Gastrocnemius medialis (tissue), 4 donors: ENCODE data around the gene KCNK4.

Source experiments
- POLR2A ChIP-seq, 2 donors: fragments of 450-650 bp; IDR thresholded peaks; one replicate each; pipeline ENCODE4 v1.6.1; 2017; ENCODE audit warnings: antibody characterized with exemption in 2 of 2, mild to moderate bottlenecking in 2 of 2, moderate library complexity in 2 of 2
- TF ChIP-seq, protein P1 (sequence below), 5 experiments: fragments of 450-650 bp in 3 of 5; fragments of 200-600 bp in 2 of 5; sonication (generic) in 2 of 5; IDR thresholded peaks in 4 of 5; conservative IDR thresholded peaks in 1 of 5; 1 replicate in 4 of 5; 2 replicates in 1 of 5; pipeline ENCODE4 v1.5.1; 2016 to 2019; ENCODE audit warnings: antibody characterized with exemption in 5 of 5, mild to moderate bottlenecking in 3 of 5, moderate library complexity in 3 of 5

DNA sequence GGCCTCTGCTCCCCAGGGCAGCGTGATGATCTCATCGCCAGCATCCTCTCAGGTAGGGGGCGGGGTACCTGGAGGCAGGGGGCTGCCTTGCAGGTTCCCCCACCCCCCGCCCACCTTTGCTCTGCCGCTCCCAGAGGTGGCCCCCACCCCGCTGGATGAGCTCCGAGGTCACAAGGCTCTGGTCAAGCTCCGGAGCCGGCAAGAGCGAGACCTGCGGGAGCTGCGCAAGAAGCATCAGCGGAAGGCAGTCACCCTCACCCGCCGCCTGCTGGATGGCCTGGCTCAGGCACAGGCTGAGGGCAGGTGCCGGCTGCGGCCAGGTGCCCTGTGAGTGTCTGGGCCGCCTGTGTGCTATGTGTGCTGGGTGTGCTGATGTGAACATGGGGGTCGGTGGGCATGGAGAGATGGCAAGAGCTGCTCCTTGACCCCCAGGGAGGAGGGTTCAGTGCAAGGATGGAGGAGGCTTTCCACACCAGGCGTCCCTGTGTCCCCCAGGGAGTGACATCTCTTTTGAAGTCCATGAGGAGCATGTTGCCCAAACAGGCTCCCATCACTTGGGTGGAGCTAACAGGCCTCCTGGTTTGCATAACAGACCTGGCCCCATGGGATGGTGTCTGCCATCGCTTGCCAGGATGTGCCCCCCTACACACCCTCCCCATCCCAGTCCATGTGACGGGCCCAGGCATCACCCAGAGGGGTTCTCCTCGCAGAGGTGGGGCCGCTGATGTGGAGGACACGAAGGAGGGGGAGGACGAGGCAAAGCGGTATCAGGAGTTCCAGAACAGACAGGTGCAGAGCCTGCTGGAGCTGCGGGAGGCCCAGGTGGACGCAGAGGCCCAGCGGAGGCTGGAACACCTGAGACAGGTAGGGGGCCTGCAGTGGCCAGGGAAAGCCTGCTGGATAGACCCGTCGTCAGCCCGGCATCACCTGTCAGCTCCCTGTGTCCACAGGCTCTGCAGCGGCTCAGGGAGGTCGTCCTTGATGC lies 25.6 kb upstream of the KCNK4 start:
- TF ChIP-seq, protein P1, sequence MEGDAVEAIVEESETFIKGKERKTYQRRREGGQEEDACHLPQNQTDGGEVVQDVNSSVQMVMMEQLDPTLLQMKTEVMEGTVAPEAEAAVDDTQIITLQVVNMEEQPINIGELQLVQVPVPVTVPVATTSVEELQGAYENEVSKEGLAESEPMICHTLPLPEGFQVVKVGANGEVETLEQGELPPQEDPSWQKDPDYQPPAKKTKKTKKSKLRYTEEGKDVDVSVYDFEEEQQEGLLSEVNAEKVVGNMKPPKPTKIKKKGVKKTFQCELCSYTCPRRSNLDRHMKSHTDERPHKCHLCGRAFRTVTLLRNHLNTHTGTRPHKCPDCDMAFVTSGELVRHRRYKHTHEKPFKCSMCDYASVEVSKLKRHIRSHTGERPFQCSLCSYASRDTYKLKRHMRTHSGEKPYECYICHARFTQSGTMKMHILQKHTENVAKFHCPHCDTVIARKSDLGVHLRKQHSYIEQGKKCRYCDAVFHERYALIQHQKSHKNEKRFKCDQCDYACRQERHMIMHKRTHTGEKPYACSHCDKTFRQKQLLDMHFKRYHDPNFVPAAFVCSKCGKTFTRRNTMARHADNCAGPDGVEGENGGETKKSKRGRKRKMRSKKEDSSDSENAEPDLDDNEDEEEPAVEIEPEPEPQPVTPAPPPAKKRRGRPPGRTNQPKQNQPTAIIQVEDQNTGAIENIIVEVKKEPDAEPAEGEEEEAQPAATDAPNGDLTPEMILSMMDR (IDR thresholded peaks at IDR 0.05 in 4 of 5, conservative IDR thresholded peaks at IDR 0.05 in 1 of 5): no peak
- no peak for TF ChIP-seq POLR2A (IDR thresholded peaks at IDR 0.05)
